GM12892 (cell line): ENCODE results near the gene NUBPL.

Source experiments
- POLR2A ChIP-seq: IDR thresholded peaks from 2 replicates; pipeline ENCODE4 v1.6.1; 2011; ENCODE audit warnings: low read depth, low read length, control low read depth
- POLR2AphosphoS5 ChIP-seq: IDR thresholded peaks from 2 replicates; pipeline ENCODE4 v1.6.1; 2011; ENCODE audit warnings: low read depth, low read length, control low read depth
- TAF1 ChIP-seq: IDR thresholded peaks from 2 replicates; pipeline ENCODE4 v1.6.1; 2011; ENCODE audit warnings: low read depth, mild to moderate bottlenecking, control low read depth, low read length, borderline replicate concordance

DNA sequence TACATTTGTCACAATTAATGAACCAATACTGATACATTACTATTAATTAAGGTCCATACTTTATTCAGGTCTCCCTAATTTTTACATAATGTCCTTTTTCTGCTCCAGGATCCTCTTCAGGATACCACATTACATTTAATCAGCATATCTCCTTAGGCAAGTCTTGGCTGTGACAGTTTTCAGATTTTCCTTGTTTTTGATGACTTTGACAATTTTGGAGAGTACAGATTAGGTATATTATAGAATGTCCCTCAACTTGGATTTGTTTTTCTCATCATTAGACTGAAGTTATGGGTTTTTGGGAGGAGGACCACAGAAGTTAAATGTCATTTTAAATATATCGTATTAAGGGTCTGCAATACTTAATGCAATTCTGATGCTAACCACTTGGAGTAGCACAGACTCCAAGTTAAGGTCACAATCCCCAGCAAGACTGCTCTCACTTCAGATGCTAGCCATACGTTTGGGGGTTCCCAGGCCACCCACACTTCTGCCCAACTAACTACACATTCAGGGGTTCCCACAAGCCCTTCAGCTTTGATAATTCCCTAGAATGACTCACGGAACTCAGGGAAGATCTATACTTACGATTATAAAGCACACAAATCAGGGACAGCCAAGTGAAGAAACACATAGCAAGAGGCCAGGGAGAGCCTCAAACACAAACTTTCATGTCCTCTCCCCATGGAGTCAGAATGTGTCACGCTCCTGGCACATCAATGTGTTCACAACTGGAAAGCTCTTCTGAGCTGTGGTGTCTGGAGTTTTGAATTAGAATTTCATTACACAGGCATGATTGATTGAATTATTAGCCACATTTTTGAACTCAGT lies 17.0 kb upstream of the NUBPL start:
- no peak for TF ChIP-seq POLR2A
- no peak for TF ChIP-seq POLR2AphosphoS5
- no peak for TF ChIP-seq TAF1
